ENCODE measurements around the gene SCAMP5. TPM values are rescaled to one million over a fixed set of nuclear protein-coding genes. Genes with fewer than 3 reads are reported as not detected.

Gene SCAMP5
- total and polyA plus RNA-seq, 2 of the 13 experiments (the other 11 are each of a cell fraction or from before 2014, with no cell fraction given) = 34.3 to 49.0 TPM

- TF ChIP-seq ASH2L (IDR thresholded peaks at IDR 0.05; ENCODE audit: insufficient read length, low read depth, low read length) (peak; percentile 55), KLF16 (CRISPR knock-in tag; IDR thresholded peaks at IDR 0.05) (no peak; a peak in 1 of 4 replicates), ERF (CRISPR knock-in tag; IDR thresholded peaks at IDR 0.05) (no peak), CCDC6 (CRISPR knock-in tag; IDR thresholded peaks at IDR 0.05) (no peak), TOPORS (CRISPR knock-in tag; IDR thresholded peaks at IDR 0.05) (no peak), ZFX (CRISPR knock-in tag; IDR thresholded peaks at IDR 0.05; ENCODE audit: low read depth) (peak; percentile 81), CENPBD1 (CRISPR knock-in tag; IDR thresholded peaks at IDR 0.05; ENCODE audit: borderline replicate concordance, low read depth) (no peak), ZNF850 (CRISPR knock-in tag; conservative IDR thresholded peaks at IDR 0.05) (no peak), KDM5A (IDR thresholded peaks at IDR 0.05; ENCODE audit: borderline replicate concordance, low read length) (peak; percentile 64; the same call in 1 of the 2 replicates), ZNF382 (CRISPR knock-in tag; IDR thresholded peaks at IDR 0.05; ENCODE audit: borderline replicate concordance) (no peak), ZNF256 (CRISPR knock-in tag; conservative IDR thresholded peaks at IDR 0.05) (no peak), ZNF280D (CRISPR knock-in tag; IDR thresholded peaks at IDR 0.05) (0 out of 2 replicates have a peak, but pooled peaks have one; percentile 14), SSRP1 (CRISPR knock-in tag; IDR thresholded peaks at IDR 0.05) (no peak), REXO4 (CRISPR knock-in tag; IDR thresholded peaks at IDR 0.05; ENCODE audit: borderline replicate concordance) (no peak), DNMT3B (CRISPR knock-in tag; conservative IDR thresholded peaks at IDR 0.05) (no peak), CBFB (CRISPR knock-in tag; IDR thresholded peaks at IDR 0.05) (no peak), ZNF10 (CRISPR knock-in tag; IDR thresholded peaks at IDR 0.05; ENCODE audit: borderline replicate concordance, low read depth) (no peak), ONECUT2 (CRISPR knock-in tag; IDR thresholded peaks at IDR 0.05) (no peak), MED13 (CRISPR knock-in tag; IDR thresholded peaks at IDR 0.05) (no peak), SPEN (CRISPR knock-in tag; IDR thresholded peaks at IDR 0.05; ENCODE audit: low read depth) (peak; percentile 49; the same call in 1 of the 2 replicates), TMF1 (CRISPR knock-in tag; IDR thresholded peaks at IDR 0.05; ENCODE audit: low read depth) (no peak), FOXA3 (CRISPR knock-in tag; IDR thresholded peaks at IDR 0.05) (no peak), PAX8 (CRISPR knock-in tag; IDR thresholded peaks at IDR 0.05; ENCODE audit: borderline replicate concordance) (no peak), ZNF580 (CRISPR knock-in tag; IDR thresholded peaks at IDR 0.05; ENCODE audit: borderline replicate concordance, low read depth) (no peak), ZNF891 (CRISPR knock-in tag; IDR thresholded peaks at IDR 0.05) (no peak; the same call in 1 of the 2 replicates)
These were observed 709 bp downstream of the SCAMP5 start (continued) for GRCh38 chr15:74995779-74996765.

All from HepG2 (cell line).